Raji (cell line): ENCODE measurements around the gene MLH3.

Experiments
- POLR2A ChIP-seq: IDR thresholded peaks from 2 replicates; pipeline ENCODE4 v1.6.1; 2011; ENCODE audit warnings: low read depth, low read length, control low read depth; ENCODE audit not compliant: insufficient read depth

MLH3 gene

DNA sequence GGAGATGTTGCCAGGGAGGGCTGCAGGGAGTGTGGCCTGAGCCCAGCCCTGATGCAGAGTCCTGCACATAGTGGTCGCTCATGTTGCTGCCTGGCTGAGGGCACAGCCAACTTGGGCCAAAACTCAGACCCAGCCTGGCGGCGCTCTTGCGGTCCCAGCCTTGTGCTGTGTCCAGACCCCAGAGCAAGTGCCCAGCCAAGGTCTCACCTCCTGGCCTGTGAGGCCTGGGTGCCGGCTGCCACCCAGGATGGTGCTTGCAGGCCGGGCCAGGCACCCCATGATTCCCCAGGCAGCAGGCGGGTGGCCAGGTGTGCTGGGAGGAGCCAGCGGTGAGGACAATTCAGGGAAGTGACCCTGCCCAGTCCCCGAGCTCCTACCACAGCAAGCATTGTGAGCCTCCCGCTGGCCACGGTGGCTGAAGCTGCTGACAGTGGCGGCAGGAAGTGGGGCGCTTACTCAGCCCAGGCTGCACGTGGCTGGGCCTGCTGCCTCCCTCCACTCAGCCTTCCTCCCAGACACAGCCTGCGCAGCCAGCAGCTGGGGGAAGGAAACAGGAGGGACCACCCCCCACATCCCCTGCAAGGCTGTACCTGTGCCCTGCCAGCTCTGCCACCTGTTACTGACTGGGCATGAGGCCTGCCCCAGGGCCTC, 78.1 kb downstream of the MLH3 start:
- TF ChIP-seq POLR2A = no peak

DNA sequence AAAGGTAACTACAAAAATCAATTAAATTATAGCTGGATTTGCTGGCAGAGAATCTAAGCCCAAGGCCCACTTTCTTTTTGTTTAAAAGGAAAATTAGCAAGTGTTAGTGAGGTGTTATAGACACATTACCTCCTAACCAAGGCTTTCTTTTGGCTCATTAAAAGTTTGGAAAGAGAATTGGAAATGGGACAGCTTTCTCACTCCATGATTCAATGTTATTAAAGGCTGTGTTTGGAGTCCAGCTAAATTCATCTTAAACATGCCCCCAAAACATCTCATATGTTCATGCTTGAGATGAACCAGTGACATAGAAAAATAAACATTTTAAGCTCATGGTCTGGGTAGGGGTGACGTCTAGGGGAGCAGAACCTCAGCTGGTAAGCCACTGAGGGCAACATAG, 82.5 kb downstream of the MLH3 start:
- TF ChIP-seq POLR2A = no peak

DNA sequence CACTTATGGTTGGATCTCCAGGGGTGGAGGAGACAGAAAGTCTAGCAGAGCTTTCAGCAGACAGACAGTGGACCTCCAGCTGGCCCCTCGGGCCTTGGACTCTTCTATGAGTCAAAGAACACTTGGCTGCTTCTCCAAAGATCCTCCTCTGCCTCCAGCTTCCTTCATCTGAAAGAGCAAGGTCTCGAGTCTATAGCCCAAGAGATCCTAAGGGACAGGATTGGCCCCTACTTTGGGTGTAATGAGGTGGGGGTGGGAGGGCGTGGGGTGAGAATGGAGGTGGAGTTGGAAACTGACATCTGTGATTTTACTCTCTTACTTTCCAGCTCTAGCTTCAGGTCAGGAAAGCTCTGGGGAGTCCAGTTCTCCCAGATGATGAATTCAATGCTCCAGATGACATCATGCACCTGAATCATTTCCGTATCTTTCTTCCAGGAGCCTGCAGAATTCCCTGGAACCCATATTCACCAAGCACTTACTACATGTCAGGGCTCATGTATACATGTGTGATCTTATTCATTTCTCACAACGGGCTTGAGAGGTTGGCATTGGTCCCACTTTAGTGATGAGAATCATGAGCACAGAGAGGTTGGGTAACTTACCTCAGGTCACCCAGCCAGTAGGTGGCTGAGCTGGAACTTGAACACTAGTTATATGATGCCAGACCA, 85.6 kb downstream of the MLH3 start:
- TF ChIP-seq POLR2A = no peak

DNA sequence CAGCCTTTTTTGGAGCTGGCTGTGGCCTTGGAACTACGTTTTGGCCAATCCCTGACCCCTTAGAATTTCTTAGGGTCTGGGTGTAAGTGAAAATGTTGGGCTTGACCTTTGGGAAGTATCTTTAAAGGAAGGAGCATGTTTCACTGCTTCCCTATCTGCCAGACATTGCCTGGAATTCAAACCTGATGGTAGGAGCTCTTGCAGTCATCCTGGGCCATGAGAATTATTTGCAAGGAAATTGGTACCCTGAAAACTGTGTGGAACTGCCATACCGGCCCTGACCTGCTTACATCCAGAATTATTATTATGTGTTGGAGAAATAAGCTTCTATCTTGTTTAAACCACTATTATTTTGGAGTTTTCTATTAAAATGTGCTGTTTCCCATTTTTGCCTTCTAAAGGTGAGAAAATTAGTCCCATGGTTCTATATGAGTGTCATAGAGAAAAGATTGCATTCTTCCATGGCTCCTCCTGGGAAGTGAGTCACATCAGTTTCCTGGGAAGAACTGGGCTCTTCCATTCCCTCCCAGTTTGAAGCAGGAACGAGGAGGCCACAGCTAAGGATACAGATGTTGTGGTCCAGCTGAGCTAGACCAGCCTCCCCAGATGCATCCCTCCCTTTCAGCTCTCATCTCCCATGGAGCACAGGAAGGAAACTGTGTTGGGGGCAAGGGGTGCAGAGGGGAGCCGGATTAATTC, 86.3 kb downstream of the MLH3 start:
- no peak for TF ChIP-seq POLR2A
